NCI-H1436 (cell line): Measurements from ENCODE around the gene HACD3.
A peak's percentile ranks its signal among the peaks of the same experiment; 100 is the strongest.

Source experiments
- DNase-seq: peaks from one replicate; lab custom pipeline; 2025; lab: John Stamatoyannopoulos, UW

Gene HACD3, protein sequence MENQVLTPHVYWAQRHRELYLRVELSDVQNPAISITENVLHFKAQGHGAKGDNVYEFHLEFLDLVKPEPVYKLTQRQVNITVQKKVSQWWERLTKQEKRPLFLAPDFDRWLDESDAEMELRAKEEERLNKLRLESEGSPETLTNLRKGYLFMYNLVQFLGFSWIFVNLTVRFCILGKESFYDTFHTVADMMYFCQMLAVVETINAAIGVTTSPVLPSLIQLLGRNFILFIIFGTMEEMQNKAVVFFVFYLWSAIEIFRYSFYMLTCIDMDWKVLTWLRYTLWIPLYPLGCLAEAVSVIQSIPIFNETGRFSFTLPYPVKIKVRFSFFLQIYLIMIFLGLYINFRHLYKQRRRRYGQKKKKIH

DNA sequence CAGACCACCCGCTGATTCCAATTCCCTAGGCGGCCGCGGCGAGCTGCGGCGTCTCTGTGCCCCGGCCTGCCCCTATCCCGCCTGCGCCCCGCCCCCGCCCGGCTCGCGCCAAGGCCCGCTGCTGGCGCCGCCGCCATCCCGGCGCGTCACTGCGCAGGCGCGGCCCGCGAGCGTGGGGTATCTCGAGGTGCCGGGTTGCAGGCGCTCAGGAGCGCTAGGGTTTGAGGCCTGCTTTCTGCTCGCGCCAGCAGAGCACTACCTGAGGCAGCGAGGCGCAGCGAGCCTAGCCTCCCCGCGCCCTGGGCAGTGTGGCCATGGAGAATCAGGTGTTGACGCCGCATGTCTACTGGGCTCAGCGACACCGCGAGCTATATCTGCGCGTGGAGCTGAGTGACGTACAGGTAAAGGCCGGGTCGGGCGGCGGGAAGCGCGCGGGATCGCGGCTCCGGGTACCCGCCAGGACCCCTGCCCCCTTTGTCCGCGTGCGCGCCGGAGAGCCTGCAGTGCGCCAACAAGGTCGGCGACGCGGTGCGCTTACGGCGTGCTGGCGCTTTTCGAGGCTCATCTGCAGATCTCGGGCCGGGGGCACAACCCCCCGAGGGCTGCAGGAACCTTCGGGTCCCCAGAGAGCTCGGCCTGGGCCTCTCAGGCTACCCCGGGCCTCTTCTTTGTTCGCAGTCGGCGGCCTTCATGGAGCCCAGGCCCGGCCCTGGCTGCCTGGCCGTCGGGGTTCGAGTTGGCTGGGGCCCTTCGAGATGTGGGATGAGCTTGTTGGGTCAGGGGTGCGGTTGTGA, at the start of gene HACD3:
TSS of gene HACD3 (plus strand) at position 146 of the 794 bp plus-strand sequence. CDS start at position 315, 169 bp downstream.
- peak; percentile 85 for DNase-seq

DNA sequence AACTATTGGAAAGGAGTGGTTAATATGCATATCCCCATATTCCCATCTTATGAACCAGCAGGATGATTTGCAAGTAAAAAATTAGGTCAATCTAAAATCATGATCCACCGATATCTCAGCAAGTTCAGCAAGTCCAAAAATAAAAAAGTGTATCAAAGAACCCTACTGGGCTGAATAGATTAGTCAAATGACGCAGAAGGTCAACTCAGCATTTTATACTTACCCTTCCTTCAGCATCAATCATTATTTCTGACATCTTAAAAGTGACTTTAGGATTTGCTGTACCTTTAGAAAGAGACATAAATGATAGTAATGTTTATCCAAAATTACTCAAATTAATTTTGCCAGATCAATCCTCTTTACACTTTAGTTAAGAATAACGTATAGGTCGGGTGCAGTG, 45.4 kb upstream of the HACD3 start:
- DNase-seq = no peak

DNA sequence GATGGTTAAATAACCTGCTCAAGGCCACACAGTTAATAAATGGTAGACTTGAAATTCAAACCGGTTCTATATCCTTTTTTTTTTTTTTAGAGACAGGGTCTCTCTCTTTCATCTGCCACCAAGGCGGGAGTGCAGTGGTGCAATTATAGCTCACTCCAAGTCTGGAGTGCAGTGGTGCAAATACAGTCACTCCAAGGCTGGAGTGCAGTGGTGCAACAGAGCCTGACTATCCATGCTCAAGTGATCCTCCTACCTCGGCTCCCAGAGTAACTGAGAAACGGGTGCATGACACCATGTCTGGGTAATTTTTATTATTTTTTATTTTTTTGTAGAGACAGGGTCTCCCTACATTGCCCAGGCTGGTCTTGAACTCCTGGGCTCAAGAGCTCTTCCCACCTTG, 36.2 kb upstream of the HACD3 start:
- DNase-seq = no peak

DNA sequence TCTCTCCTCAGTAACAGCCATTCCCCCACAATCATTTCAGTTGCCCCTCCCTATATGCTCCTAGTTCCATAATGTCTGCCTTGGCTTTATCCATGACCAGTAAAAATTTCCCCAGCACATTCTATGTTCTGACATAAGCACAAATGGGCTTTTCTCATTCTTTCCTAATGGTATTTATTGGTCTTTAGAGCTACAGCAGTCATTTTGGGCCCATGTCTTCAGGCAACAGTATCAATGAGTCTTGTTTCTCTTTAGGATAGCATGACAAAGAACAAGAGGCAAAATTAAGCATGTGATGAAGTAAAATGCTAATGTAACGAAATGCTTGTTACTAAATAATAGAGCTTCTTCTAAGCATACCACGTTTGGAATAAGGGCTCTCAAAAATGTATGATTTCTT, 20.9 kb upstream of the HACD3 start:
- DNase-seq = no peak

DNA sequence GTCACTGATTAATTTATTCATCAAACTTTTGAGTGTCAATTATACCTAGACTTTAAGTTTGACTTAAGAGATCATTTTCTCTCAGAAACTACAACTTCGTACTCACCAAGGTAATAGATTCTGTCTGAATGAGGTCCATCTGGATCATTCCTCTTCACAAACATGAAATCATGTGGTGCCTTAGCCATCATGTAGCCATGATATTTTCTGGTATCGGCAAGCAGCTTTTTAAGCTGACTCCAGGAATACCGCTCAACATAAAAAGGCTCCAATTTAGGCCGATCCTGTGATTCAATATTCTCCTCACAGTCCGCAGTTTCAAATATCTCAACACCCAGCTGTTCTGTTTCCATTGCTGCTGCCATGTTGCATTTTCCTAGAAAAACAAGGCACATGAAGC, 18.1 kb upstream of the HACD3 start:
- DNase-seq = no peak

DNA sequence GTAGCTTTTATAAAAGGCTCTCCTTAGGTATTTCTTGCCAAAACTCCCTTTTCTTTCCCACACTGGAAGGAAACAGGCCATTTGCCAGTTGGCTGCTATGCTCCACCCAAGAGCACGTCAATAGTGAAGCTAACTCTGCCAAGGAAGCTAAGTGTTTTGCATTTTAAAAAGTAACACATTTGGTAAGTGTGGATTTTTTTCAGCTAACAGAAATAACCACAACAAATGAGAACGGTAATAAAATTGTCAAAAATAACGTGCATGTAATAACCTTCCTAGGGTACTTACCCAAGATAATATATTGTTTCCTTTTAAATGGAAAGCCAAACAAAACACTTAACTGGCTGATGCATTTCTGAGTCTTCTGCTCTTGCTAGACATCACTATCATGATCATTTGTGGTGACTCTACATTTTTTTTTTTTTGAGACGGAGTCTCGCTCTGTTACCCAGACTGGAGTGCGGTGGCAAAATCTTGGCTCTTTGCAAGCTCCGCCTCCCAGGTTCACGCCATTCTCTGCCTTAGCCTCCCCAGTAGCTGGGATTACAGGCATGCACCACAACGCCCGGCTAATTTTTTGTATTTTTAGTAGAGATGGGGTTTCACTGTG, 17.4 kb upstream of the HACD3 start:
- no peak for DNase-seq

DNA sequence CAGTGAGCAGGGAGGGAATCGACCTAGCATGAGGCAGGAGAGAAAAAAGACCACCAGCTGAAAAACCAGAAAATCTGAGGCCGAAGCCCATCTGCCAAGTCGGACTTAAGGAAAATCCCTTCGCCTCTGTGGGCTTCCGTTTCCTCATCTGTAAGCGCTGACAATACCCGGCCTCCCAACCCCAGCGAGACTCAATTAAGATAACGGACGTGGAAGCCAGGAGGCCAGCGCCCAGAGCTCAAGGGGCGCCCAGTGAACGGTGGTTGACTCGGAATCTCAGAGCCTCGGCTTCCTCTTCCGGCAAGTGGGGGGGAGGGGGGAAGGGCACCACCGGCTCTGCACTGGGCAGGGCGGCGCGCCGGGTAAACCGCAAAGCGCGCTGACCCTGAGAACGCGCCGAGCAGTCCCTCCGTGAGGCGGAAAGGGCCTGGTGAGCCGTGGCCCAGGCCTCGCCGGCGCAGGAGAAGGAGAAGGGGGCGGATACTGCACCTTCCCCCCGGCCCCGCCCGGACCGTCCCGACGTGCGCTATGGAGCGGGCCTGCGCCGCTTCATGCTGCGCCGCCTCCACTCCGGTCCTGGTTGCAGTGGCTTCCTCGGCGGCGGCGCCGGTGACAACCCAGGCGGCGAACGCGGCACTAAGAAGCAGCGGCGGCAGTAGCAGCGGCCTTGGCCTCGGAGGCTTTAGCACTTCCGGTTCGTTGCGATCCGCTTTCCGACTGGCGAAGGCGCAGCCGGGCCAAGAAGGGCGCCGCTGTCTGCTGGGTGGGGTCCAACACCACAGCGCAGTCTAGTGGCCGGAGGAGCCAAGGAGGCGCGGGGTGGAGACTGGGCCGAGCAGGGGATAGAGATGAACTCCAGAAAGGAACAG, 13.0 kb upstream of the HACD3 start, which contains the start of gene DPP8:
TSS of gene DPP8 (minus strand) at position 693 of the 869 bp plus-strand sequence. CDS start 5,136 bp downstream, outside the sequence.
- peak; percentile 92 for DNase-seq

DNA sequence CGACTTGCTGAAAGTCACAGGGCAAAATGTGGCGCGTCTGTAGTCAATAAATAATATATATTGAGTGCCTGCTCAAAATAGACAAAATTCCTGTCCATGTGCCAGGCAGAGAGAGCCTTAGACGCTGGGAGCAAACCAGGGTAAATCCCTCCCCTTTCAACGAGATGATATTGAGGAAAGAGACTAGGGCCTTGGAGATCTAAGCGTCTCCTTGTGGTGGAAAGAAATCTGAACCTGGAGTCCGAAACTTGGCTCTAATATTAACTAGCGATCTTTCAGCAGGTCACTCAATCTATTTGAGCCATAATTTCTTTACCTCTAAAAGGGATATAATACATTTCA, 12.4 kb upstream of the HACD3 start:
- DNase-seq = no peak

DNA sequence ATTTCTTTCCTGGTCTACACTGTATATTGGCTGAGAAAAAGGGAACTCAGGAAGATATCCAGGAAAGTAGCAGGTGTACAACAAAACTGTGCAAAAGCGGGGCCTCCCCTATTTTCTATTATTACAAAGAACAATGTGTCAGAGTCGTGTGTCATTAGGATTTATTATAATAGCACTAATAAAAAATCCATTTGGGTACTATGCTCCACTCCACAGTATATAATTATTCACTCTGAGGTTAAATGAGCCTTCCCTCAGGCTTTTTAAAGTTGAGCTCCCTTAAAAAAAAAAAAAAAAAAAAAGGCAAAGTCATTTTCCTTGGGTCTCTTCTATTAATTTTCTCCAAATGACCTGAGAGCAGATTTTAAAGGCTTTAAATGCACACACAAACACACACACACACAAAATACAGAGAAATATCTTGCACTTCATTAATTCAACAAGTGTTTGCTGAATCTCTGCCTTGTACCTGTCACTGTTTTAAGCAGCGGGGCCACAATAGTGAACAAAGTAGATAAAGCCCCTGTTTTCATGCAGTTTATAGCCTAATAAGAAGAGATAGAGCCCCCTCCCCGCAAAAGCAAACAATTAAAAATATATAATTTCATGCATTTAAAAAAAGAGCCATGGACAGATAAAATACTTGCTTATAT, 11.5 kb upstream of the HACD3 start:
- peak; percentile 24 for DNase-seq

DNA sequence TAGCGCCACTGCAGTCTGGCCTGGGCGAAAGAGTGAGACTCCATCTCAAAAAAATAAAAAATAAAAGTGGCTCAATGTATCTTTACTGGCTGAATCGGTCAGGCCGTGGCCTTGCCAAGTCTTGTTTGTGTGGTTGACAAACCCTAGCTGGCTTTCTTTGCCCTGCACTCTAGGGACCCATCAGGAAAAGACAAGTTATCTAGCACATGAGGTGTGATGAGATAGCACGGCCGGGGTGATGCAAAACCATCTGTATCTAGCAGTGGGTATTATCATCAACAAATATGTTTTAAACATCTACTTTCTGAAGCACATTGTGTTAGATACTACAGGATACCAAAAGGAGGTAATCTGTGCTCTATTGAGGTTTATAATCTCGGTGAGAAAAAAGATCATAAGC, 8.9 kb upstream of the HACD3 start:
- no peak for DNase-seq

DNA sequence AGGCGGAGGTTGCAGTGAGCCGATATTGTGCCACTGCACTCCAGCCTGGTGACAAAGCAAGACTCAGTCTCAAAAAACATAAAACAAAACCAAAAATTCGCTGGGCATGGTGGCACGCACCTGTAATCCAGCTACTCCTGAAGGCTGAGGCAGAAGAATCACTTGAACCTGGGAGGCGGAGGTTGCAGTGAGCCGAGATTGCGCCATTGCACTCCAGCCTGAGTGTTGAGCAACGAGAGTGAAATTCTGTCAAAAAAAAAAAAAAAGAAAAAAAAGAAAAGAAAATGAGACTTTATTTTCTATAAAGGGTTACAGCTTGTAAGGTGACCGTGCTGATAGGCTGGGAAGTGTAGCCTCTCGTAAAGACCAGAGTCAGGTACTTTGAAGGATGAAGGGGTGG, 6.0 kb upstream of the HACD3 start:
- DNase-seq = no peak

DNA sequence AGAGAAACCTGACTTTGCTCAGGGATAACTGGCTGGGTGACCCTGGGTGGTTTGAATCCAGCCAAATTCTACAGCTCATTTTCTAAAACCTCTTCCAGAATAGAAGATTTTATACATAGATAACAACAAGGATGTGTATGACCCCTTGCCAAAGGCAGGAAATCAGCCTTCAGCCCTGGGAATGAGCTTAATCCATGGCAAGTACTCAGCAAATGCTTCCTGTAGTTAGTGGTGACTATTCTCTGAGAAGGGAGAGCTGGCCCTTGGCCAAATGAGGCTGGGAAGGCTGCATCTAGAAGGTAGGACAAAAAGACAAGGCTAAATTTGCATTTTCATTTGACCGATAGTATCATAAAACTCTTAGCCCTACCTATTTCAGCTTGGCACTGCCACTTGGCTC, 4.6 kb upstream of the HACD3 start:
- DNase-seq = no peak

DNA sequence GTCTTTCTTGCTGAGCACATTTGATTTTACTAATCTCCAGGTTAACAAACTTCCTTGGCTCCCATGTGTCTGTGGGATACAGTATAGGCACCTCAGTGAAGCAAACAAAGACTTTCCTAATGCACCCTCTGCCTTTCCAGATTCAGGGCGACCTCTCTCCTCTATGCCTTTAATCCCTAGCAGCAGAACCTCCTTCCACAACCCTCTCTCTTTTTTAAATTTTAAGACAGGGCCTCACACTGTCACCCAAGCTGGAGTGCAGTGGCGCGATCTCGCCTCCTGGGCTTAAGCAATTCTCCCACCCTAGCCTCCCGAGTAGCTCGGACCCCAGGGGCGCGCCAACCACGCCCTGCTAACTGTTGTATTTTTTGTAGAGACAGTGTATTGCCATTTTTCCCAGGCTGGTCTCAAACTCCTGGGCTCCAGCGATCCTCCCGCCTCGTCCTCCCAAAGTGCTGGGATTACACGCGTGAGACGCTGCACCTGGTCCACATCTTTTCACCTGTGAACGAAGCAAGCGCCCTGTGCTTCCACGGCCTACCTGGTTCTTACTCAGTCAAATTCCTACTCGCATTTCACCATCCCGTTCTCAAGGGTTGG, 1.7 kb upstream of the HACD3 start:
- DNase-seq = no peak

DNA sequence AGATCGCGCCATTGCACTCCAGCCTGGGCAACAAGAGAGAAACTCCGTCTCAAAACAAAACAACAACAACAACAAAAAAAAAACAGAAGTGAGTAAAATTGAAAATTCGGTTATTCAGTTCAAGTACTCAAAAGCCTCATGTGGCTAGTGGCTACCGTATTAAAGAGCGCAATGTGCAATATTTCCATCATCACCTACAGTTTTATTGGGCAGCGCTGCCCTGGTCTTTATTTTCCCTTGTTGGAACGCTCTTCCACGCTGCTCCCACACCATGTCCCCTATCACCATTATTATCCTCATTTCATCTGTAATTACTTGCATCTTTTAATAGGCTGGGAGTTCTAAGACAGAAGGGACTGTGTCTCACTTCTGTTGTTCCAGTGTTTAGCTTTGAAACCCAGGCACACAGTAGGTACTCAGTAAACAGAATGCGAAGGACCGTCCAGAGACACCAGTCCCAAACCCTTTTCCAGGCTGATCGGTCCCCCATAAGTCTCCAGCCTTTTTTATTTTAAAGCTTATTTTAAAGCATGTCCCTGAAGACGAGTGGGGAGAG, 423 bp upstream of the HACD3 start:
- DNase-seq = no peak

DNA sequence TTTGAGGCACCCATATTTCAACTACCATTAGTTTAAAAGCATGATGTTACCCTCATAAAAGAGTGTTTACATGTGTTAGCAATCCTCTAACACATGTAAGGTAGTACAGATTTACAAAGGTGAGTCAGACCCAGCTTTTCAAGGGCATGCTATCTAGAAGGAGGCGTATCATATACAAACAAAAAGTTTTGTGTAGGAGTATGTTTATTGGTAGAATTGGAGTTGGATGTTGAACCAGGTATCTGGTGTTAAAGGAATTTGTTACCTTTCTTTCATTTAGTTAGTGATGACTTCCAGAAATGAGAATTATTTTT, 2.4 kb downstream of the HACD3 start:
- DNase-seq = no peak

DNA sequence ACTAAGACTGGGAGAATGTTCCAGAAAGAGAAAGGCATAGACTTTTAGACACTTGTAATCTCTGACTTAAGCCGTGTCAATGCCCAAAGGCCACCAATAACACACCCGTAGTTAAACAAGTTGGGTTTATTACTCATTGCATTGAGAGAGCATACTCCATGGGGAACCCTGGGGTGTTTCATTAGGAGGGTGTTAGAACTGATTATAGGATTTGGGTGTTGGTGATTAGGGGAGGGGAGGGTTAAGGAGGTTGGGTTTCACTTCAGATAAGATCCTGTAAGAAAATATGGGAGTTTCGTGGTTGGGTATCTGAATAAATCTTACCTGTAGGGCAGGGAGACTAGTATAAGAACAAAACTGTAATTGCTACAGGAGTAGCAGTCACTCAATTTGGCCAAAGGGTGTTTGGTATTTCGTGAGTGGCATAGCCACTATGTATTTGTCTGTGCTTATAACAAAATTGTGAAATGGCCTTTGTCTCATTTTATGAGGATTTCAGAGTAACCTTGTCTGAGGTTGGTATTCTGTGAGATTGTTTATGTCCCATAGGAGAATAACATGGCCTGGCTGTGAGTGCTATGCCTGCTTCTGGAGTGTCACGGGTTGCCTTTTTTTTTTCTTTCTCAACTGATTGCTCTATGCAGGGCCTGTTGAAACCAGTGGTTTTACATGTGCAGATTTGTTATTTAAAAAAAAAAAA, 2.9 kb downstream of the HACD3 start:
- DNase-seq = no peak

DNA sequence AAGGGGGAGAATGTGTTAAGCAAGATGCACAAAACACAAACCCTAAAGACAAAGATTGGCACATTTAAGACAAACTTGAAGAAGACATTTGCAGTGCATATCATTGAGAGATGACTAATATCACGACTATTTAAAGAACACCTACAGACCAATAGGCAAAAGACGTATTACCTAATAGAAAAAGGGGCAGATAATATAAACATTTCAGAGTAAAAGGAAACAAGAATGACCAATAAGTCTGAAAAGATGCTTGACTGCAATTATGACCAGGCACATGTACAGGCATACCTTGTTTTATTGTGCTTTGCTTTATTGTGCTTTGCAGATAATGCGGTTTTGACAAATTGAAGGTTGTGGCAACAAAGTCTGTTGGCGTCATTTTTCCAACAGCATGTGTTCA, 4.9 kb downstream of the HACD3 start:
- no peak for DNase-seq

DNA sequence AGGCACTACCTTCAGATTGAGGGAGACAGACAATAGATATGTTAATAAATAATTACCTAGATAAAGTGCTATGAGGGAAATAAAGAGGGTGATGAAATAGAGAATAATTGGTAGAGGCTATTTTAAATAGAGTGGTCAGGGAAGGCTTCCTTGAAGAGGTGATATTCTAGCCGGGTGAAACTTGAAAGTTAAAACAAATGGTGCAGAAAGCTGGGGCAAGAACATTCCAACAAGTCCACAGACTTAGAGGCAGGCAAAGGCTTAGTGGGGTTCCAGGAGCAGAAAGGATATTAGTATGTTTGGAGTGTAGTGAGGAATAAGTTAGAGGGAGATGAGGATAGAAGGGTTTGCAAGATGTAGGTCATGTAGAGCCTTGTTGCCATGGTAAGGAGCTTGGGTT, 10.1 kb downstream of the HACD3 start:
- no peak for DNase-seq

DNA sequence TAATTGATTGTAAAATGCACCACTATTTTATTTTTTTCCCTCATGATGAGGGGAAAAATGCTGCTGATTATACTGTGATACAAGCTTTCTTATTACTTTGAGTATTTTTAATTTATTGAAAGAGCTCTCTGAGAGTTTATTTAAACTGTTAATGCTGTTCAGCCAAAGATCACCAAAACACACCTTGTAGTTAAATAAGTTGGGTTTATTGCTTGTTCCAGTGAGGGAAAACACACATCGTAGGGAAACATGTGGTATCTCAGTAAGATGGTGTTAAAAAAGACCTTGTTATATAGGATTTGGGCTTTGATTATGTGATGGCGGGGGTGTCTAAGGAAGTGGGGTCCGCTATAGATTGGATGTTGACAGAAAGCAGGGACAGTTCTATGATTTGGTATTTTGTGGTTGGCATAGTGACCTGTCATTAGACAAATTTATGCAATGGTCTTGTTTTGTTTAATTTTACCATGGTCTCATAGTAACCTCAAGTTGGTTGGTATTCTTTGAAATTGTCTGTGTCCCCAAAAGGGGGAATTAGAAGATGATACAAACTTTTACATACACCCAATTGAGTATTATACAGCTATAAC, 11.1 kb downstream of the HACD3 start:
- DNase-seq = no peak

DNA sequence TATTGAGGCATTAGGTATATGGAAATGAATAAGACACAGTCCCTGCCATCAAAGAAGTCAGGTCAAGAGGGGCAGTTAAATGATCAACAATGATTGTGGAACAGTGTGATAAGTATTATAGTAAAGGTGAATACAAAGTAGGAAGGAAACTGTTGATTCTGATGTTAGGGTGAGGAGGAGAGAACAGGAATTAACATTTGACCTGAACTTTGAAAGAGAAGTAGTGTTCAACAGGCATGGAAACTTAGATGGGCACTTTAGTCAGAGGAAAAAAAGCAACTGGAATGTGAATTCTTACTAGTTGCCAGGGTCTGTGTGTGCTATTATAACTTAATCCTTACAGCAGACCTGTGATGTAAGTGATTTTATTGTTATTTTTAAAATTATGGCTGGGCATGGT, 17.6 kb downstream of the HACD3 start:
- DNase-seq = no peak
